ENCODE results near the gene ANKK1.

- no peak for TF ChIP-seq TCF12 (IDR thresholded peaks at IDR 0.05; ENCODE audit: low read depth)
- TF ChIP-seq RAD21 (IDR thresholded peaks at IDR 0.05; ENCODE audit: low read depth): no peak
- TF ChIP-seq CREB1 (IDR thresholded peaks at IDR 0.05; ENCODE audit: low read depth): no peak
- no peak for TF ChIP-seq EGR1 (IDR thresholded peaks at IDR 0.05)
- TF ChIP-seq EP300 (IDR thresholded peaks at IDR 0.05; ENCODE audit: borderline replicate concordance): no peak
- no peak for TF ChIP-seq YY1 (IDR thresholded peaks at IDR 0.05; ENCODE audit: low read depth)
- no peak for TF ChIP-seq TAF1 (IDR thresholded peaks at IDR 0.05; ENCODE audit: low read depth)
- no peak for TF ChIP-seq ZBTB7A (IDR thresholded peaks at IDR 0.05; ENCODE audit: low read depth)
- TF ChIP-seq CEBPB (IDR thresholded peaks at IDR 0.05): no peak
- TF ChIP-seq NFIC (IDR thresholded peaks at IDR 0.05): no peak
Measured at GRCh38 chr11:113394919-113395318, 7.3 kb downstream of the ANKK1 start.

Measured in Ishikawa (cell line).